Tibial artery (tissue), 4 donors: ENCODE data around the gene PAK4.

Source experiments
- DNase-seq, 2 donors: peaks; one replicate each; pipeline ENCODE4 v3.0.0-alpha.2; 2019
- H3K27ac ChIP-seq, 2 donors: fragments of 200-600 bp; sonication (generic) in 1 of 2; 1 replicate in 1 of 2; 2 replicates in 1 of 2; pipeline ENCODE4 v1.5.1; 2018 to 2019; ENCODE audit warnings: mild to moderate bottlenecking in 1 of 2
- H3K27me3 ChIP-seq, 2 donors: fragments of 200-600 bp; sonication (generic) in 1 of 2; one replicate each; pipeline versions ENCODE4 v1.5.1 to v1.6.0; 2016 to 2019
- H3K36me3 ChIP-seq, 3 donors: fragments of 200-600 bp; sonication (generic) in 2 of 3; one replicate each; pipeline ENCODE4 v1.5.1; 2016 to 2019; ENCODE audit warnings: mild to moderate bottlenecking in 2 of 3
- H3K4me1 ChIP-seq, 4 donors: fragments of 200-600 bp; sonication (generic) in 2 of 4; 1 replicate in 3 of 4; 2 replicates in 1 of 4; pipeline ENCODE4 v1.5.1; 2016 to 2019
- H3K4me3 ChIP-seq, 2 donors: fragments of 200-600 bp; sonication (generic) in 1 of 2; 1 replicate in 1 of 2; 2 replicates in 1 of 2; pipeline ENCODE4 v1.5.1; 2018 to 2019; ENCODE audit warnings: mild to moderate bottlenecking in 2 of 2
- H3K9me3 ChIP-seq, 3 donors: fragments of 200-600 bp; sonication (generic) in 1 of 3; one replicate each; pipeline ENCODE4 v1.5.1; 2016 to 2019
- CTCF ChIP-seq, 2 experiments: fragments of 200-600 bp in 1 of 2; fragments of 450-650 bp in 1 of 2; IDR thresholded peaks; one replicate each; pipeline ENCODE4 v1.5.1; 2017 to 2019; ENCODE audit warnings: antibody characterized with exemption in 2 of 2, mild to moderate bottlenecking in 1 of 2, moderate library complexity in 1 of 2
- intact Hi-C: fragments of 100-400 bp; cut with DNase I; formaldehyde crosslinking; loops from one replicate; pipeline ENCODE4 v1.15.0; 2023; ENCODE audit warnings: low total_unique reads

Gene PAK4

GRCh38 chr19:39182174-39182505 lies 56.6 kb downstream of the PAK4 start:
- DNase-seq, result no peak
- intact Hi-C loops, result no loop called here
- H3K9me3 ChIP-seq, result no peaks in the 10 kb centered on the region
- no peaks in the 10 kb centered on the region for H3K4me1 ChIP-seq
- H3K4me3 ChIP-seq, result no peak overlapping the region
- TF ChIP-seq CTCF (IDR thresholded peaks at IDR 0.05), result no peak
- H3K36me3 ChIP-seq, result peaks cover 15 to 38% (median 26%) of the 10 kb centered on the region in 3 donors
- no peaks in the 10 kb centered on the region for H3K27me3 ChIP-seq
- no peak overlapping the region for H3K27ac ChIP-seq

- Histone ChIP-seq H3K27me3 (peaks cover 0 to 9% of the 10 kb centered on the region in 2 donors), H3K9me3 (no peaks in the 10 kb centered on the region), H3K4me1 (no peaks in the 10 kb centered on the region), H3K4me3 (no peak overlapping the region), H3K36me3 (peaks cover 6 to 28% (median 17%) of the 10 kb centered on the region in 3 donors), H3K27ac (no peak overlapping the region)
- DNase-seq, result no peak
- TF ChIP-seq CTCF (IDR thresholded peaks at IDR 0.05), result no peak
- intact Hi-C loops, result no loop called here
These were observed 57.5 kb downstream of the PAK4 start for GRCh38 chr19:39183104-39183503.

DNA sequence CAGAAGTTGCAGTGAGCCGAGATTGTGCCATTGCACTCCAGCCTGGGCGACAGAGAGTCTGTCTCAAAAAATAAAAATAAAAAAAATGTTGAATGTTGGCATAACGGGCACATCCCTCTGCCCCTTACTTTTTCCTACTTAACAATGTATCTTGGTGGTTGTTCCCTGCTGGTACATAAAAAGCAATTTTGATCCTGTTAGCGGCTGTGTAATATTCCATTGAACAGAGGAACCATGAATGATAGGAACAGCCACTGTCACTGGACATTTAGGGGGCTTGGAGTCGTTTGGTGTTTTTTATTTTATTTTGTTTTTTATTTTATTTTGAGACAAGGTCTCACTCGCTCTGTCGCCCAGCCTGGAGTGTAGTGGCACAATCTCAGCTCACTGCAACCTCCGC lies 60.8 kb downstream of the PAK4 start:
- H3K36me3 ChIP-seq, result no peaks in the 10 kb centered on the region
- H3K27ac ChIP-seq, result no peak overlapping the region
- intact Hi-C loops, result loop anchor here (5.0 kb wide), 1 partner anchor 64 kb away; no protein-coding TSS in a partner anchor
- TF ChIP-seq CTCF (IDR thresholded peaks at IDR 0.05), result no peak
- H3K4me3 ChIP-seq, result no peak overlapping the region
- no peaks in the 10 kb centered on the region for H3K9me3 ChIP-seq
- no peak for DNase-seq
- H3K4me1 ChIP-seq, result no peaks in the 10 kb centered on the region
- peaks cover 0 to 23% of the 10 kb centered on the region in 2 donors for H3K27me3 ChIP-seq

- H3K36me3 ChIP-seq, result no peaks in the 10 kb centered on the region
- no peak for DNase-seq
- no peaks in the 10 kb centered on the region for H3K4me1 ChIP-seq
- intact Hi-C loops, result loop anchor here (5.0 kb wide), 1 partner anchor 65 kb away; no protein-coding TSS in a partner anchor
- H3K27me3 ChIP-seq, result peaks cover 0 to 26% of the 10 kb centered on the region in 2 donors
- TF ChIP-seq CTCF (IDR thresholded peaks at IDR 0.05), result no peak
- no peak overlapping the region for H3K27ac ChIP-seq
- no peaks in the 10 kb centered on the region for H3K9me3 ChIP-seq
- H3K4me3 ChIP-seq, result no peak overlapping the region
These were observed 62.0 kb downstream of the PAK4 start for GRCh38 chr19:39187552-39187943.

DNA sequence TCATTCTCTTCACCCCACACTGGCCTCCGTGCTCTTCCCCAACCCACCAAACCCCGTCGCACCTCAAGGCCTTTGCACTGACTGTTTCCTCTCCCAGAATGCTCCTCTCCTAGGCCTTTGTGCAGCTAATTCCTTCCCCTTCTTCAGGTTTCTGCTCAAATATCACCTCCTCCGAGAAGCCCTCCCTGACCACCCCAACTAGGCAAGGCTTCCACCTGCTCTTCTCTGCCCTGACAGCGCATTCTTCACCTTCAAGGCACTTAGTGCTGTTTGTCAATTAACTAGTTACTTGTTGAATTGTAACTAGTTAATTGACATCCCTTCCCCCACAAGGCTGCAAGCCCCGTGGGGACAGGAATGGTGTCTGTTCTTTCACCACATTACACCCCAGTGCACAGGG lies 63.4 kb downstream of the PAK4 start:
- intact Hi-C loops, result loop anchor here (5.0 kb wide), 1 partner anchor 67 kb away; no protein-coding TSS in a partner anchor
- peaks cover 0 to 30% of the 10 kb centered on the region in 2 donors for H3K27me3 ChIP-seq
- no peak overlapping the region for H3K4me3 ChIP-seq
- no peaks in the 10 kb centered on the region for H3K4me1 ChIP-seq
- no peak for TF ChIP-seq CTCF (IDR thresholded peaks at IDR 0.05)
- no peaks in the 10 kb centered on the region for H3K9me3 ChIP-seq
- no peaks in the 10 kb centered on the region for H3K36me3 ChIP-seq
- no peak for DNase-seq
- no peak overlapping the region for H3K27ac ChIP-seq

GRCh38 chr19:39190768-39191167 lies 65.2 kb downstream of the PAK4 start:
- H3K27me3 ChIP-seq, result peaks cover 0 to 46% of the 10 kb centered on the region in 2 donors
- H3K4me1 ChIP-seq, result no peaks in the 10 kb centered on the region
- no peak for DNase-seq
- intact Hi-C loops, result no loop called here
- H3K27ac ChIP-seq, result no peak overlapping the region
- no peaks in the 10 kb centered on the region for H3K36me3 ChIP-seq
- TF ChIP-seq CTCF (IDR thresholded peaks at IDR 0.05), result no peak
- no peaks in the 10 kb centered on the region for H3K9me3 ChIP-seq
- no peak overlapping the region for H3K4me3 ChIP-seq
